ENCODE measurements around the gene RREB1. TPM values are rescaled to one million over a fixed set of nuclear protein-coding genes. Genes with fewer than 3 reads are reported as not detected.

The RREB1 gene
- total and polyA plus RNA-seq, 2 donors (not counting 3 experiments of a cell fraction or from before 2014, with no cell fraction given), result 3.7 to 33.0 TPM

- Histone ChIP-seq H3K4me1 (ENCODE audit: control insufficient read depth, extremely low read depth, insufficient read depth, low read length) (peaks cover 2% of the 10 kb centered on the region), H3K4me3 (replicated peaks in 1 of 3; ENCODE audit: insufficient read depth in 1 of 3, low read depth in 1 of 3, low read length in 3 of 3) (no peak overlapping the region), H3K4me2 (ENCODE audit: insufficient read depth, low read length) (no peak overlapping the region), H3K27me3 (ENCODE audit: control insufficient read depth in 2 of 2, insufficient read depth in 2 of 2, low read length in 2 of 2) (peaks cover 0 to 3% of the 10 kb centered on the region in 2 experiments), H4K20me1 (replicated peaks; ENCODE audit: control insufficient read depth, extremely low read depth, insufficient read depth, low read length) (no peaks in the 10 kb centered on the region), H3K27ac (ENCODE audit: insufficient read depth, low read depth, low read length) (no peak overlapping the region), H3K36me3 (ENCODE audit: control insufficient read depth in 2 of 2, extremely low read depth in 1 of 2, insufficient read depth in 2 of 2, low read length in 2 of 2) (no peaks in the 10 kb centered on the region), H3K9me1 (replicated peaks; ENCODE audit: control insufficient read depth, extremely low read depth, insufficient read depth, low read length) (no peaks in the 10 kb centered on the region), H3K9ac (replicated peaks; ENCODE audit: extremely low read depth, insufficient read depth, low read length) (no peak overlapping the region), H3K9me3 (replicated peaks; ENCODE audit: control insufficient read depth, insufficient read depth, low read length) (no peaks in the 10 kb centered on the region), H3K79me2 (ENCODE audit: control insufficient read depth, insufficient read depth, low read length) (no peaks in the 10 kb centered on the region), H2AFZ (ENCODE audit: low read depth, low read length) (no peak overlapping the region)
- POLR2A ChIA-PET, result no interaction called here
- DNase-seq (ENCODE audit: low read depth, low spot score), result no peak
- no TSS peak for BruUV-seq (replicated peaks)
- intact Hi-C loops (cut with micrococcal nuclease) (no loop called here), dilution Hi-C loops (cut with MboI; ENCODE audit: extremely low pct_ligation_motif_present, low sequenced_read_pairs) (no loop called here)
- no peak for FAIRE-seq
- TF ChIP-seq JUN (IDR thresholded peaks at IDR 0.05; ENCODE audit: borderline replicate concordance, insufficient read depth, insufficient read length, low read depth) (no peak), MYC (IDR thresholded peaks at IDR 0.05; ENCODE audit: low read depth, low read length) (no peak), POLR2A (IDR thresholded peaks at IDR 0.05; ENCODE audit: low read depth, low read length) (no peak), POLR2AphosphoS5 (IDR thresholded peaks at IDR 0.05; ENCODE audit: insufficient read depth, low read depth, low read length) (no peak), MAX (IDR thresholded peaks at IDR 0.05; ENCODE audit: insufficient read depth, insufficient read length) (no peak)
- CTCF ChIA-PET, result no interaction called here
Measured at GRCh38 chr6:7269816-7270215, 162.1 kb downstream of the RREB1 start.

GRCh38 chr6:7270320-7271204 lies 162.8 kb downstream of the RREB1 start:
- Histone ChIP-seq H2AFZ (ENCODE audit: low read depth, low read length) (no peak overlapping the region), H3K9me3 (replicated peaks; ENCODE audit: control insufficient read depth, insufficient read depth, low read length) (no peaks in the 10 kb centered on the region), H3K27me3 (ENCODE audit: control insufficient read depth in 2 of 2, insufficient read depth in 2 of 2, low read length in 2 of 2) (peaks cover 0 to 3% of the 10 kb centered on the region in 2 experiments), H3K4me2 (ENCODE audit: insufficient read depth, low read length) (no peak overlapping the region), H3K4me1 (ENCODE audit: control insufficient read depth, extremely low read depth, insufficient read depth, low read length) (peaks cover 2% of the 10 kb centered on the region), H3K9ac (replicated peaks; ENCODE audit: extremely low read depth, insufficient read depth, low read length) (no peak overlapping the region), H3K36me3 (ENCODE audit: control insufficient read depth in 2 of 2, extremely low read depth in 1 of 2, insufficient read depth in 2 of 2, low read length in 2 of 2) (no peaks in the 10 kb centered on the region), H4K20me1 (replicated peaks; ENCODE audit: control insufficient read depth, extremely low read depth, insufficient read depth, low read length) (no peaks in the 10 kb centered on the region), H3K79me2 (ENCODE audit: control insufficient read depth, insufficient read depth, low read length) (no peaks in the 10 kb centered on the region), H3K27ac (ENCODE audit: insufficient read depth, low read depth, low read length) (no peak overlapping the region), H3K4me3 (replicated peaks in 1 of 3; ENCODE audit: insufficient read depth in 1 of 3, low read depth in 1 of 3, low read length in 3 of 3) (no peak overlapping the region), H3K9me1 (replicated peaks; ENCODE audit: control insufficient read depth, extremely low read depth, insufficient read depth, low read length) (no peaks in the 10 kb centered on the region)
- DNase-seq (ENCODE audit: low read depth, low spot score) (no peak), FAIRE-seq (no peak)
- BruUV-seq (replicated peaks), result no TSS peak
- dilution Hi-C loops (cut with MboI; ENCODE audit: extremely low pct_ligation_motif_present, low sequenced_read_pairs), result no loop called here
- TF ChIP-seq JUN (IDR thresholded peaks at IDR 0.05; ENCODE audit: borderline replicate concordance, insufficient read depth, insufficient read length, low read depth) (no peak), FOS (IDR thresholded peaks at IDR 0.05; ENCODE audit: borderline replicate concordance, insufficient read depth, low read length) (no peak), GATA2 (IDR thresholded peaks at IDR 0.05; ENCODE audit: insufficient read depth, insufficient read length, low read depth, low read length) (no peak), MYC (IDR thresholded peaks at IDR 0.05; ENCODE audit: low read depth, low read length) (no peak), CTCF (IDR thresholded peaks at IDR 0.05; ENCODE audit: extremely low read depth in 1 of 2, insufficient read depth in 1 of 2, low read depth in 1 of 2, low read length in 2 of 2) (no peak), POLR2A (IDR thresholded peaks at IDR 0.05; ENCODE audit: low read depth, low read length) (no peak), EZH2 (IDR thresholded peaks at IDR 0.05; ENCODE audit: borderline replicate concordance, low read depth, low read length, severe bottlenecking) (no peak), MAX (IDR thresholded peaks at IDR 0.05; ENCODE audit: insufficient read depth, insufficient read length) (no peak), POLR2AphosphoS5 (IDR thresholded peaks at IDR 0.05; ENCODE audit: insufficient read depth, low read depth, low read length) (no peak)
- CTCF ChIA-PET, result no interaction called here
- POLR2A ChIA-PET, result no interaction called here
- intact Hi-C loops (cut with micrococcal nuclease), result no loop called here

Measured in endothelial cell of umbilical vein (primary cell).